Femur (tissue), 1 donor: ENCODE measurements around the gene CEP152.
A peak's percentile ranks its signal among the peaks of the same experiment; 100 is the strongest.
"Not testable (repeated sequence)": the region's sequence is repeated elsewhere in the genome, so short reads cannot be mapped to it uniquely, and the experiment has no call there.

ENCODE experiments used
- DNase-seq: peaks from one replicate; pipeline ENCODE4 v3.0.0-alpha.2; 2017

Gene CEP152, protein sequence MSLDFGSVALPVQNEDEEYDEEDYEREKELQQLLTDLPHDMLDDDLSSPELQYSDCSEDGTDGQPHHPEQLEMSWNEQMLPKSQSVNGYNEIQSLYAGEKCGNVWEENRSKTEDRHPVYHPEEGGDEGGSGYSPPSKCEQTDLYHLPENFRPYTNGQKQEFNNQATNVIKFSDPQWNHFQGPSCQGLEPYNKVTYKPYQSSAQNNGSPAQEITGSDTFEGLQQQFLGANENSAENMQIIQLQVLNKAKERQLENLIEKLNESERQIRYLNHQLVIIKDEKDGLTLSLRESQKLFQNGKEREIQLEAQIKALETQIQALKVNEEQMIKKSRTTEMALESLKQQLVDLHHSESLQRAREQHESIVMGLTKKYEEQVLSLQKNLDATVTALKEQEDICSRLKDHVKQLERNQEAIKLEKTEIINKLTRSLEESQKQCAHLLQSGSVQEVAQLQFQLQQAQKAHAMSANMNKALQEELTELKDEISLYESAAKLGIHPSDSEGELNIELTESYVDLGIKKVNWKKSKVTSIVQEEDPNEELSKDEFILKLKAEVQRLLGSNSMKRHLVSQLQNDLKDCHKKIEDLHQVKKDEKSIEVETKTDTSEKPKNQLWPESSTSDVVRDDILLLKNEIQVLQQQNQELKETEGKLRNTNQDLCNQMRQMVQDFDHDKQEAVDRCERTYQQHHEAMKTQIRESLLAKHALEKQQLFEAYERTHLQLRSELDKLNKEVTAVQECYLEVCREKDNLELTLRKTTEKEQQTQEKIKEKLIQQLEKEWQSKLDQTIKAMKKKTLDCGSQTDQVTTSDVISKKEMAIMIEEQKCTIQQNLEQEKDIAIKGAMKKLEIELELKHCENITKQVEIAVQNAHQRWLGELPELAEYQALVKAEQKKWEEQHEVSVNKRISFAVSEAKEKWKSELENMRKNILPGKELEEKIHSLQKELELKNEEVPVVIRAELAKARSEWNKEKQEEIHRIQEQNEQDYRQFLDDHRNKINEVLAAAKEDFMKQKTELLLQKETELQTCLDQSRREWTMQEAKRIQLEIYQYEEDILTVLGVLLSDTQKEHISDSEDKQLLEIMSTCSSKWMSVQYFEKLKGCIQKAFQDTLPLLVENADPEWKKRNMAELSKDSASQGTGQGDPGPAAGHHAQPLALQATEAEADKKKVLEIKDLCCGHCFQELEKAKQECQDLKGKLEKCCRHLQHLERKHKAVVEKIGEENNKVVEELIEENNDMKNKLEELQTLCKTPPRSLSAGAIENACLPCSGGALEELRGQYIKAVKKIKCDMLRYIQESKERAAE (N-terminal part only)

GRCh38 chr15:48810414-48811324 lies at the start of gene CEP152:
Gene CEP152, minus strand, starts transcription at chr15:48811069. Its CDS starts 5,420 bp downstream, at chr15:48805649.
- DNase-seq: peak; percentile 99

DNA sequence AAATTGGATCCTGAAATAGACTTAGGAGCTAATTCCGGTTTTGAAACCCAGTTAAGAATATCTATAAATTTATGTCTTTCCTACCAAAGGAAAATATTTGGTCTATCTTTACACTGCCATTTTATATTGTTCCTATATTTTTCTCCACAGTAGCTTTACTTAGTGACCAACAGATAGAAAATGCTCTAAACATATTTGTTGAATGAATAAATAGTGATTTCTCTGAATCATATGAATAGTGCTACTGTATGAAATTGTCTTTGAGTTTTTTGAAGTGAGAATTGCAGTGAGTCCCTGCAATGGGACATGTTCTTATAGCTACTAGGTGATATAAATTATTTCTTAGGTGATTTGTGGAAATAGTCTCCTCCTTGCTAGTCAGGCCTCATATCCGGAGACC lies 48.6 kb upstream of the CEP152 start:
- DNase-seq: no peak

- no peak for DNase-seq
These were observed 47.5 kb upstream of the CEP152 start for GRCh38 chr15:48858401-48858800.

DNA sequence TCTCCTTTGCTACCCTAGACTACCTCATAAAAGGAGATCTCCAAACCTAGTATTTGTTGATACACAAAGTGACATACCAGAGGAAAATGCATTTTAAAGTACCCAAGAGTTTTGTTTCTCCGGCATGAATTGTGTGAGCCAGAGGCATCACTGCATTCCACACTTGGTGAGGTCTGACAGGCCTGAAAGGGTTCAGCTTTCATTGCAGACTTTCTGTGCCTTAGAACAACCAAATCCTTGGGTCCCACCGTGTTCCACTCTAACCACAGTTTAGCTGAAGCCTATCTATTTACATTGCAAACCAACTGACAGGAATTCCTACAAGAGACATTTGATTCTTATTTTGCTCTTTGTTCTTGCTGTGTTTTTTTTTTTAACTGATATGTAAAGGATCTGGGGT lies 46.1 kb upstream of the CEP152 start:
- no peak for DNase-seq

DNA sequence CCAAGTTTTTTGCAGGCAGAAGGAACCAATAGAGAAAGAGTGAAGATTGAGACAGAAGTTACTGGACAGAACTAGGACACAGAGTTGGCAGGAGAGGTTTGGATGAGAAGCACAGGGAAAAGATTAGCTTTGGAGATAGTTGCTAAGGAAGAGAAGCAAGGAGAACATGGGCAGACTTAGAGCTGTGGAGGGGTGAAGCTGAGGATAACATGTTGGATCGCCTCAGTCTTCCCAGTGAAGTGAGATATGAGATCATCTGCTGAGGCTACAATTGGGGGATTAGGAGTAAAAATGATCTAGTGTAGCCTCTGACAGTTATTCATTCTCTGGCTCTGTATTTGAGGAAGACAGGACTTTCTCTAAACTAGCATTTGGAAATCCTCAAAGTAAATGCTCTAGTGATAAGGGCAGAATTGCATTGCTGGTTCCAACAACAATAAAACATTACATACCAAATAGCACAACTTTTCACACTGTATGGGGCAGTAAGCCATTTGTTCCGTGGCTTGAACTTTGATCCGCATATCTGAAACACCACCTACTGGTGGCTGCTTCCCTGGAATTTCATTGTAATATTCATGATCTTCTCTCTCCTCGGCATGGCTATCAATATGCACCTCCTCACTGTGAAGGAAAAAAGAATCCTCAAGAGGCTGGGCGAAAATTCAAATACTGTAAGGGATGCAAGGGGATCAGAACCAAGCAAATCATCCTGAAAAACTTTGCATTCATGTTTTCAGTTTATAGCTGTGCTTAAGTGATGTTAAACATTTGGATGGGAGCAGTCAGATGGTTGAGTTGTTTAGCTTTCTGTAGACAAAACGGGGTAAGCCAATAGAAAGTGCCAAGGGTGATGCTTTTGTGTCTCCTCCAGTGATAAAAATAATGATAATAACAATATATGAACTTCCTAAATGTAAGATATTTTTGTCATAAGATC lies 44.9 kb upstream of the CEP152 start:
- DNase-seq: peak; percentile 31

- DNase-seq: not testable (repeated sequence)
These were observed 43.6 kb upstream of the CEP152 start for GRCh38 chr15:48854434-48854833.

DNA sequence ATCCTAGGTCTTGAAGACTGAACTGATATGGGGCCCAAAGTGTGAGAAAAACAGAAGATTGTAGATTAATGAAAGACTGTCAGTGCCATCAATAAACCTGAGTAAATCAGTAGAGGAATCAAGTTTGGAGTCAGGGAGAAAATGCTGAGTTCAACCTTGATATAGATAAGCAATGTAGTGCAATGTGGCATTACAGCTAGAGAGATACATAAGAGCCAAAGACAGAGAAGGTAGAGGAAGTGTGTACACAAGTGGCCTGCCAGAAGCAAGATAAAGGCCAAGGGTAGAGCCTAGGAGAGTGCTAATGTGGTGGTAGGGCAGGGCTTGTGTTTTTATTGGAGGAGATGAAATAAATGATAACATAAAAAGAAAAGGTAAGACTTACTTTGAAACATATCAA lies 41.1 kb upstream of the CEP152 start:
- no peak for DNase-seq

DNA sequence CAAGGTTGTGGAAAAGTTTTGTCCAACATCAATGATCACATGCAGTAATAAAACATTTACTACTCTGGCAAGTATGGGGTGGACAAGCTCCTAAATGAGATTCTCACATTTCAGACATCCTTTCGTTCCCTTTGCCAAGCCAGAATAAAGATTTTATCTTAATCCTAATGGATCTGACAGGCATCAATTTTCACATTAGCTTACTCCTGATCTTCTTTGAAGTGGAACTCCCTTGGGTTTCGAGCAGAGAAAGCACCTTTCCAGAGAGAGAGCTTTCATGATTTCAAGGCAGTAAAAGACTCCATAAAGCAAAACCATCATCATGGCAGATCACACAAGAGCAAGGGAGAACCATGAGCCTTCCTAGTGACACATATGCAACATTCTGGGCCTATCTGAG lies 39.8 kb upstream of the CEP152 start:
- no peak for DNase-seq

DNA sequence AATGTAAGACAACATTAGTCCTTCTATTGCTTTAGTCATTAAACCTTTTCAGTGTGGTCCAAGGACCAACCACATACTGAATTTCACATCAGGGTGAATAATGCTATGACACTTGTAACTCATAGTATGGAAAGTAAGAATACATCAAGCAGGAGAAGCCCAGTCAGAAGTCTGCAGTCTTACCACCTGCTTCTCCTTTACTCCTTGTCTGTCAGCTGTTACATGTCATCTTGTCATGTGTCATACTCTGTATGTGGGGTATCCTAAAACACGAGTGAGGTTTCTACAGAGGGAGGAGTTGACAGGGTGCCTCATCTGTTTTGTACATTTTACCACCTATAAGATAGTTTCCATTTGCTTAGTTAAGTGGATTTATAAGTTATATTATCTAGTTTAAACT lies 34.3 kb upstream of the CEP152 start:
- no peak for DNase-seq

DNA sequence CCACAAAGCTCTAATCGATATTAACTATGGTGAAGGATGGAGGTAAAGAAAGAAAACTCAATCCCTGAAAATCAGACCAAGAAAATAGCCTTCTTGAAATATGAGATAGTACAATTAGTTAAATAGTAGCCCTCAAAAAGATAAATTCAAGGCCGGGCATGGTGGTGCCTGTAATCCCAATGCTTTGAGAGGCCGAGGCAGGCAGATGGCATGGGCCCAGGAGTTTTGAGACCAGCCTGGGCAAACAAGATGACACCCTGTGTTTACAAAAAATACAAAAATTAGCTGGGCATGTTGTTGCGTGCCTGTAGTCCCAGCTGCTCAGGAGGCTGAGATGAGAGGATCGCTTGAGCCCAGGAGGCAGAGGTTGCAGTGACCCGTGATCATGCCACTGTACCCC lies 31.6 kb upstream of the CEP152 start:
- no peak for DNase-seq

DNA sequence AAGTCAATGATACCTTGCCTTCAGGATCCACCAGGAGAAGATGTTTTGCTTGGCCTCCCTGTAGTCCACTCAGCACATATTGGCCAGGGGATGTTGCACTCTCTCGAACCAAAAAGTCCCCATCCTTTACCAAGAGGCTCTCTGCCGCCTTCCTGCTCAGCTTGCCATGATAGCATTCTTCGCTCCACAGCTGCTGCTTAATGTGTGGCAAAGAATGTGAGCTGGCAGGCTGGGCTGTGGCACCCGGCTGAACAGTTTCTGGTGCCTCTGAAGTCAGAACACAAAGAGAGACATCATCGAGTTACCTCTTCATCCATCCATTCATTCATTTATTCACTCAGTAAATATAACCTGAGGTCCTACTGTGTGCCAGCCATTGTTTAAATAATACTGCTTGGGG lies 23.9 kb upstream of the CEP152 start:
- DNase-seq: peak; percentile 33

DNA sequence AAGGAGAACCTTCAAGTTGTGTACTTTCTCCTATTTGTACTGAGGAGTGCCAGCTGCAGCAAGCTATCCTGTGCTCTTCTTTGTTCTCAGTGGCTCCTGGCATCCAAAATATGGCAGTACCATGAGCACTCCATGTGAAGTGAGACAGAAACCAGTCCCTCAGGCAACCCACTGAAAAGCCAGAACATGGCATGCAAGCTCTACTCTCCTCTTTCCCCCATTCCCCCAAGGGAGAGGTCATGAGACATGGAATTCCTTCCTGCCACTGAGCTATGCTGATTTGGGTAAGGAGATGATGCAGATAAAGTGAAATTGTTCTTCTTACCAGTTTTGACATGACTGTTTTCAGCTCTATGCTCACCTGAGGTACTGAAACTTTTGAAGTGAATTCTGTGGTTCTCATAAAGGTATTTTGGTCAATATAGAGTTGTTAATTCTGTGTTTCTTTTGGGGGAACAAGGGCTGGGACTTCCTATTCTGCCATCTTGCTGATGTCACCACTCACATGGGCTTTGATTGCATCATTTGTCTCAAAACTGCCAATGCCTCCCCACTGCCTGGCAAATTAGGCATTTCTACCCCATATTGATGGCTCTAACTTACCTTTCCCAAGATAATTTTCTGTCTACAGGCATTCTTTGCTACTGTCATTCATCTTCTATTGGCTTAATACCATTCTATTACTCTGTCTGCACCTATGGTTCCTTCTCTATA lies 22.8 kb upstream of the CEP152 start:
- DNase-seq: no peak

DNA sequence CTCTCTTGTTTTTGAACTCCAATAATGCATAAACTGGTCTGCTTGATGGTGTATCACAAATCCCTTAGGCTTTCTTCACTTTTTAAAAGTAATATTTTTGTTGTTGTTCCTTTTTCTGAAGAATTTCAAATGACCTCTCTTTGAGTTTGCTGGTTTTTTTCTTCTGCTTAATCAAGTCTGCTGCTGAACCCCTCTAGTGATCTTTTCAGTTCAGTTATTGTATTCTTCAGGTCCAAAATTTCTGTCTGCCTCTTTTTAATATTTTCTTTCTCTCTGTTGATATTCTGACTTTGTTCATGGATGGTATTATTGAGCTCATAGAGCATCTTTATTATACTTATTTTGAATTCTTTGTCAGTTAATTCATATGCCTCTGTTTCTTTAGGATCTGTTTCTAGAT lies 21.8 kb upstream of the CEP152 start:
- DNase-seq: no peak

DNA sequence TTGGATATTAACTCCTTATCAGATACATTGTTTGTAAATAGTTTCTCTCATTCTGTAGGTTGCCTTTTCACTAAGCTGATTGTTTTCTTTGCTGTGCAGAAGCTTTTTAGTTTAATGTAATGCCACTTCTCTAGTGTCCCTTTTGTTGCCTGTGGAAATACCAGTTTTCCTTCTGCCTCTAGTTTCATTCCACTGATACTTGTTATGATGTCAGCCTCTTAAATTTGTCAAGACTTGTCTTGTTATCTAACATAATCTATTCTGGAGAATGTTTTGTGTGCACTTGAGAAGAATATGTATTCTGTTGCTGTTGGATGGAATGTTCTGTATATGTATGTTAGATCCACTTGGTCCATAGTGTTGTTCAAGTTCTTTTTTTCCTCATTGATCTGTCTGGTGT lies 18.0 kb upstream of the CEP152 start:
- no peak for DNase-seq

DNA sequence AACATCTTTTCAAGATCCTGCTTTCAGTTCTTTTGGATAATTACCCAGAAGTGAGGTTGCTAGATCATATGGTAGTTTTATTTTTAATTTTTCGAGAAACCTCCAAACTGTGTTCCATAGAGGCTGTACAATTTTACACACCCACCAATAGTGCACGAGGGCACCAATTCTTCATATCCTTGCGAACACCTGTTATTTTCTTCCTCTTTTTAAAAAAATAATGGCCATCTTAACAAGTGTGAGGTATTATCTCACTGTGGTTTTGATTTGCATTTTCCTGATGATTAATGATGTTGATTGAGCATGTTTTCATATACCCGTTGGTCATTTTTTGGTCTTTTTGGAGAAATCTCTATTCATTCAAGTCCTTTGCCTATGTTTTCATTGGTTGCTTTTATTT lies 17.6 kb upstream of the CEP152 start:
- DNase-seq: no peak

DNA sequence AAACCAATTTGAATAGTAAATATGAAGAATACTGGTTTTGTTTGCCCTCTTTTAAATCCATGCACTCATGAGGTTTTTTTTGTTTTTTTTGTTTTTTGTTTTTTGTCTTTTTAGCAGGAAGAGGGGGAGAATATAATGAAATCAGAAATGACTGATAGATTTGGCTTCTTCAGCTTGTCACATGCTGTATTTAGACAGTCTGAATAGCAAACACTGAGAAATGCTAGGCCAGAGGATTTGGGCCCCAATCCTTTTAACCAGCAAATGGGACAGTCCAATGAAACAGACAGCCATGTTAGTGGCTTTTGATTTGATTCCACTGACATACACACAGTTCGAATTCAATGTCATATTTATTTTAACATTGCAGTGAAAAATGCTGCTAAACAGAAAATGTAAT lies 14.2 kb upstream of the CEP152 start:
- DNase-seq: no peak

DNA sequence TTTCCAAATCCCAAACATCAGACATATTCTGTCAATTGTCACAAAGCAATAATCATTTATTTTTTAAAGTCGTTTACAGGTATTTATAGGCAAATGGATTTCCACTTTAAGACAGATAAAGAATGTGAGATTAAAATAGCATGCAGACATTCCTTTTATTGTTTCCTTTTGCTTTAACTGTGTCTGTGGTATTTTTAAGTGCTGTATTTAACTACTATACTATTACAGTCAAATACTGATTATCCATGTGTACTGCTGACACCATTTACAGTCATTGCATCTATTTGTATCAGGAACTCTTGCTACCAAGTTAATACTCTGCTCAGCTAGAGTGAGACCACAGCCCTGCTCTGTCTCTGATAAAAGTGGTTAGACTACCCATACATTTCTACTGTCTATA lies 12.8 kb upstream of the CEP152 start:
- no peak for DNase-seq

DNA sequence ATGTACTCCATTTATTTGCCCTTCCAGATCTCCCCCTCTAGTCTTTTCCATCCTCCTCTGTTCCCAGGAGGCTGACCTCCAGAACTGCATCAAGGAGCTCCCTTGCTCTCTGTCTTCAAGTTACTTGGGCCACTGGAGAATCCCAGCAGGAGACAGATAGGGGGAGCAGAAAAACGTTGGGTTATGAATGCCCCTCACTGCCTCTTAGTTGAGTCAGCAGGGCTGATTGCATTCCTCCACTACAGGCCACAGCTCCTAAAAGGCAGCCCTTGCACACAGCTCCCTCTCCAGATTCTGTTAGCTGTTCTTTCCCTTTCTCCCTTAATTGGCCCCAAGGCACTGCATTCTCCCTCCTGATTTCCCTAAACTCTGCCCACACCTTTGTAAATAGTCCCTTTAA lies 12.4 kb upstream of the CEP152 start:
- no peak for DNase-seq

- DNase-seq: no peak
These were observed 3.4 kb upstream of the CEP152 start for GRCh38 chr15:48814286-48814685.

- no peak for DNase-seq
These were observed 573 bp upstream of the CEP152 start for GRCh38 chr15:48811325-48811958.
